HK-2 (cell line): ENCODE results near the gene MPPED1.

Source experiments
- DNase-seq: peaks from one replicate; pipeline ENCODE4 v3.0.0-alpha.2; 2018; ENCODE audit not compliant: unreplicated experiment

MPPED1 gene

GRCh38 chr22:43541462-43542407, 129.9 kb downstream of the MPPED1 start:
- DNase-seq: no peak

GRCh38 chr22:43542681-43543521, 131.1 kb downstream of the MPPED1 start:
- DNase-seq: no peak

GRCh38 chr22:43543522-43544288, 131.9 kb downstream of the MPPED1 start:
- DNase-seq: no peak

GRCh38 chr22:43544289-43544673, 132.5 kb downstream of the MPPED1 start:
- no peak for DNase-seq

GRCh38 chr22:43546186-43546585, 134.4 kb downstream of the MPPED1 start:
- no peak for DNase-seq

GRCh38 chr22:43550024-43550620, 138.3 kb downstream of the MPPED1 start:
- DNase-seq: no peak

- DNase-seq: no peak
Observed at GRCh38 chr22:43550672-43551071, 138.9 kb downstream of the MPPED1 start.

- no peak for DNase-seq
Observed at GRCh38 chr22:43553451-43554258, 141.8 kb downstream of the MPPED1 start.

GRCh38 chr22:43554259-43554636, 142.4 kb downstream of the MPPED1 start:
- DNase-seq: no peak

GRCh38 chr22:43554694-43555365, 143.0 kb downstream of the MPPED1 start:
- DNase-seq: no peak

GRCh38 chr22:43555561-43556515, 144.0 kb downstream of the MPPED1 start:
- no peak for DNase-seq
